NCI-H446 (cell line): ENCODE data around the gene ZNF536.

Experiments used
- DNase-seq, 2 experiments: peaks; one replicate each; lab custom pipeline; 2025; lab: John Stamatoyannopoulos, UW

ZNF536 gene

GRCh38 chr19:30529876-30530275 lies 157.7 kb downstream of the ZNF536 start:
- DNase-seq = peak in 1 of 2 experiments; percentile 47

GRCh38 chr19:30530751-30531150 lies 158.6 kb downstream of the ZNF536 start:
- DNase-seq = peak in 1 of 2 experiments; percentile 34

DNA sequence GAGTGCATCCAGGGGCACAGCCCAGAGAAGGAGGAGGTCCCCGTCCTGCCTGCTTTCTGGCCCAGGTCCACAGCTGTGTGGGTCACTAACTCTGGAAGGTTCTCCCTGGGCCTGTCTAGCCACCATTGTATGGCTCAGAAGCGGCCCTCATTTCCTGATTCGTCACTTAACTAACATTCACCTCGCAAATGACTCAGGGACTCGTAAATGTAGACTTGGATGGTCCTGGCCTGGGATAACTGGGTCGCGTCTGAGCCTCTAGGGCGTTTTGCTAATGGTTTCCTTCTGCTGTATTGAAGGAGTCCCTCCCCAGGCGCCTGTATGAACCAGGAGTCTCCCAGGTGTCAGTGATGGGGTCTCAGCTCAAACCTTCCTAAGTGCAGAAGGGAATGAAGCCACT lies 162.8 kb downstream of the ZNF536 start:
- no peak for DNase-seq

- DNase-seq = no peak
Observed at GRCh38 chr19:30536975-30537374, 164.8 kb downstream of the ZNF536 start.

- no peak for DNase-seq
Observed at GRCh38 chr19:30539315-30539714, 167.1 kb downstream of the ZNF536 start.

- no peak for DNase-seq
Observed at GRCh38 chr19:30539981-30540380, 167.8 kb downstream of the ZNF536 start.

DNA sequence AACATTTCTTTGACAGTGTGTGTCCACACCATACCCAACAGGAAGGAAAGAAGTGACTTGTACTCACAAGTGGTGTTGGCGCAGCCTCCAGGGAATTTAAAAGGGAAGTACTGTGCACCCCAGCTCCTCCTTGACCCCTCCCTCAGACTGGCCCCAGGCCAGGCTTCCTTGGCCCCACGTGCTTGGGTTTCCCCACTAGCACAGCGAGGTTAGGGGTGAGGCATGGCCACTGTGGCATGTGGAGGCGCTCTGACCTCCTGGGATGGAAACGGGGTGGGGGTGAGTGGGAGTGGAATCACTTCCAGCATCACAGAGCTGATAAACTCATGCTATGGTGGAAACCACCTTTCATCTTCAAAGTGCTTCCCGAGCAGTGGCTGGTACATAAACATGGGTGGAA lies 168.6 kb downstream of the ZNF536 start:
- no peak for DNase-seq

- DNase-seq = no peak
Observed at GRCh38 chr19:30541575-30541974, 169.4 kb downstream of the ZNF536 start.

GRCh38 chr19:30543243-30543945 lies 171.2 kb downstream of the ZNF536 start:
- DNase-seq = no peak

DNA sequence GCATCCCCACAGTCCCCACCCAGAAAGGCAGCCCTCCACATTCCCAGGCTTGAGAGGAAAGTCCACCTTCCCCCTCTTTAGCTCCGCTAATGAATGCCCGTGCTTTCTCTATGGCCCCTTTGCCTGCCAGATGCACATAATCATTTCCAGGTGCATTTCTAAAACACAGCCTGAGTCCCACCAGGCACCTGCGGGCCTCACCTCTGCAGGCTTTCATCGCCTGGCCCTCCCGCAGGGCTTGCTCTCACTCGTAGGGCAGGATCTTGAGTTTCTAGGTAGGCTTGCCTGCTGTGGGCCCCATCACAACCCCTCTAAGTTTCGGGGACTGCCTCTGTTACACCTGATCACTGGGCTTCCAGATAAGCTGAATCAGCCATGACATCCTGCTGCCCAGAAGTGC lies 173.6 kb downstream of the ZNF536 start:
- no peak for DNase-seq

DNA sequence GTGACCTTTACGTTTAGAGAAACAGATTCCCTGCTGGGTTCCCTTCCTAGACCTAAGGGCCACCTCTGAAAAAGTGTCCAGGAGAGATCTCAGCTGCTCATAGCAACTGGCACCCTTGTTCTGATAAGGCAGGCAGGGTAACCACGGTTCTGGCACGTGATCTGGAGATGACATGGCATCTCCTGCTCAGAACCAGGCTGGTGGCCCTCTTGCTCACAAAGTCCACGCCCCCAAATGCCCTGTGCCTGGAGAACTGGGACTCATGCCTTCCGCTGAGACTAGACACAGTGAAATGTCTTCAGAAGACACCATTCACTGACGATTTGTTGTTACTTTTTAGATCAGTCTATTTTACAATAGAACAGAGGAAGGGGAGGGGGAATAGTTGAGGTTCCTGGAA lies 174.1 kb downstream of the ZNF536 start:
- DNase-seq = no peak

GRCh38 chr19:30547246-30547645 lies 175.1 kb downstream of the ZNF536 start:
- peak in 1 of 2 experiments; percentile 28 for DNase-seq

DNA sequence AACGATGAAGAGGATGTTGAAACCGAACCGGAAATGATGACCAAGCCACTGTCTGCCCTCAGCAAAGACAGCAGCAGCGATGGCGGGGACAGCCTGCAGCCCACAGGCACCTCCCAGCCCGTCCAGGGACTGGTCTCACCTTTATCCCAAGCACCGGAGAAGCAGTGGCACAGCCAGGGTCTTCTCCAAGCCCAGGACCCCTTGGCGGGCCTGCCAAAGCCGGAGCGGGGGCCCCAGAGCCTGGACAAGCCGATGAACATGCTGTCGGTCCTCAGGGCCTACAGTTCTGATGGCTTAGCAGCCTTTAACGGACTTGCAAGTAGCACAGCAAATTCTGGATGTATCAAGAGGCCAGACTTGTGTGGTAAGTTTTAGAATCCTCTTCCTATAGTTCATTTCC lies 177.0 kb downstream of the ZNF536 start:
- DNase-seq = no peak

- DNase-seq = no peak
Observed at GRCh38 chr19:30551271-30551670, 179.1 kb downstream of the ZNF536 start.

- DNase-seq = no peak
Observed at GRCh38 chr19:30552593-30552992, 180.4 kb downstream of the ZNF536 start.

GRCh38 chr19:30555075-30555790 lies 183.0 kb downstream of the ZNF536 start:
- peak in 1 of 2 experiments; percentile 8 for DNase-seq

- DNase-seq = no peak
Observed at GRCh38 chr19:30555791-30556110, 183.6 kb downstream of the ZNF536 start.

DNA sequence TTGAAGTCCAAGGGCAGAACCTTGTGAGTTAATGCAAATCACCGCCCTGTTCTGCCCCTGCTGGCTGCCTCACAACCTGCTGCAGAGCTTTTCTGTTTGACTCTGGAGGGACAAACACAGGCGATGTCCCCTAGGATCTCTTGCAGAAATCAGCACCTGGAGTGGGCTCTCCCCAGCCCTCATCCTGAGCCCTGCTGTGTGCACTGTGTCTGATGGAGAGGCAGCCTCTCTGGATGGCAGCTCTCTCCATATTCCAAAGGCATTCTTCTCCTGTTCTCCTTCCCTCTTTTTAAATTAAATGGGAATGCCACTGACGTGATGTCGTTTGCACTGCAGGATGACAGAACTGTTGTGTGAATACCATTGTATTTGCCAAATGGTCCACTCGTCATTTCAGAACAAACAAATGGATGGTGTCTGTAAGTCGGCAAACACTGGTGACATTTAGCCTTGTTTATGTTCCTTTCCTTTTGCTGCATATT lies 184.1 kb downstream of the ZNF536 start:
- no peak for DNase-seq

DNA sequence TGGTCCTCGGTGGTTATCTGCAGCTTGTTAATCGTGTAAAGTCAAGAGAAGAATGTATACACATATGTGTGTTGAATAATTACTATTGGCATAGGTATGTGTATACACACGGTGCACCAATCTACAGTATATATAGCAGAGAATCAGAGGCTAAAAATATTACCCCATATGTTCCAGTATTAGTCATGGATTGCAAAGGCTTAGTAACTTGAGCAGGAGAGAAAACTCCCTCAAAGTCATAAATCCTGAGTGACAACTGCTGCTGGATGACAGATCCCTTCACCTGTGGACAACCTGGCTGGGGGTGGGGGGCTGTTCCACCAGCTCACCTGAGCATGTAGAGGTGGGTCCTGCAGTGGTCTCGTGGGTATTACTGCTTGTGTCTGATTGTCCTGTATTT lies 185.0 kb downstream of the ZNF536 start:
- peak in 1 of 2 experiments; percentile 13 for DNase-seq

GRCh38 chr19:30557927-30558557 lies 185.9 kb downstream of the ZNF536 start:
- DNase-seq = no peak

- DNase-seq = no peak
Observed at GRCh38 chr19:30558793-30559192, 186.6 kb downstream of the ZNF536 start.

DNA sequence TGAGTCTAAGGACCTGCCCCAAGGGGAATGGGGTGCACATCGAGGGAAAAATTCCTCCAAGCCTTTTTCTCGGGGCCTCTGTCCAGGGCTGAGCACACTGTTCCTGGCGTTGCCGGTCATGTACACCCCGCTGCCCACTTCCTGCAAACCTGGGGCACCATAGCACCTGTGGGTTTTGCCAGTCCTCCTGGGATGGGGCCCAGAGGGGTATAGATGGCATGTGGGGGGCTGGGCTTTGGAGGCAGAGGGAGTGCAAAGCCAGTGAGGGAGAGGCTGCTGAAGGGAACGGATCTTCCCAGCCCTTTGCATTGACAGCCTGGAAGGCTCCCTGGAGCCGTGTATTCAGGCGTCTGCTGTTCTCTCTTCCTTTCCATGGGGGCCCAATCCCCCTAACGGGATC lies 187.3 kb downstream of the ZNF536 start:
- no peak for DNase-seq

DNA sequence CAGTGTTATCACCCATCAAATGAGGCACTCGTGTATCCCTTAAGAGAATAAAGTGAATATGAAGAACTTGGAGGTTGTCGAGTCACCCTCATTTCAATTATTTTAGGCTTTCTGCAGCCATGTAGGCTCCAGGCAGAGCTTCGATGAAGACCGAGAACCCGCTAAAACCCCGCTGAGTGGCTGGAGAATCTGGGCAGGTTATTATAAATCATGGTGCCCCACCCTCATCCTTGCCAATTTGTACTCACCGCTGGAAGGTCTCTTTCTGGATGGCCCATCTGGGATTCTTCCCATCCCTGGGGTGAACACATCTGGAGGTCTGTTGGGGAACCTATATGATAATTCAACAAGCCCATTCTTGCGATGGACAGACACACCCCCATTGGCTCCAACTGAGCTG lies 190.8 kb downstream of the ZNF536 start:
- no peak for DNase-seq
